Neural cell (in vitro differentiated cells): ENCODE results near the gene ZDHHC8. TPM values are rescaled to one million over a fixed set of nuclear protein-coding genes. Genes with fewer than 3 reads are reported as not detected.

Experiments used
- H2AFZ ChIP-seq: fragments of 200-600, 300-800 bp; sonication (generic), shearing (Covaris generic); 2 replicates; pipeline ENCODE4 v1.6.0; 2014; ENCODE audit warnings: low read depth, mild to moderate bottlenecking, antibody characterized with exemption, low read length, moderate library complexity
- H3F3A ChIP-seq: fragments of 200-600 bp; shearing (Covaris generic); 2 replicates; pipeline ENCODE4 v1.6.1; 2016; ENCODE audit warnings: mild to moderate bottlenecking, moderate library complexity, mixed read lengths, antibody characterized with exemption, low read length; ENCODE audit not compliant: insufficient read depth, poor library complexity, severe bottlenecking
- H3K27ac ChIP-seq: fragments of 200-600, 300-800 bp; sonication (generic), shearing (Covaris generic); 2 replicates; pipeline ENCODE4 v1.5.1; 2014; ENCODE audit warnings: mild to moderate bottlenecking, low read length, moderate library complexity
- H3K27me3 ChIP-seq: fragments of 300-800, 200-600 bp; sonication (generic), shearing (Covaris generic); 2 replicates; pipeline ENCODE4 v1.6.0; 2014; ENCODE audit warnings: mild to moderate bottlenecking, low read depth, low read length, moderate library complexity; ENCODE audit not compliant: insufficient read depth
- H3K36me3 ChIP-seq: fragments of 300-800, 200-600 bp; sonication (generic), shearing (Covaris generic); 2 replicates; pipeline ENCODE4 v1.5.1; 2014; ENCODE audit warnings: mild to moderate bottlenecking, antibody characterized with exemption, low read length, moderate library complexity; ENCODE audit not compliant: insufficient read depth
- H3K4me2 ChIP-seq: fragments of 300-800, 200-600 bp; sonication (generic), shearing (Covaris generic); 2 replicates; pipeline ENCODE4 v1.6.0; 2014; ENCODE audit warnings: mild to moderate bottlenecking, low read length
- H3K4me3 ChIP-seq: fragments of 300-800, 200-600 bp; sonication (generic), shearing (Covaris generic); 2 replicates; pipeline ENCODE4 v1.5.1; 2014; ENCODE audit warnings: mild to moderate bottlenecking, low read length, moderate library complexity
- H3K79me2 ChIP-seq: fragments of 200-600 bp; shearing (Covaris generic); replicated peaks from 2 replicates; pipeline ENCODE4 v1.6.0; 2014; ENCODE audit warnings: mild to moderate bottlenecking, low read length, moderate library complexity; ENCODE audit not compliant: insufficient read depth
- H3K9ac ChIP-seq: fragments of 300-800, 200-600 bp; sonication (generic), shearing (Covaris generic); 2 replicates; pipeline ENCODE4 v1.6.1; 2016; ENCODE audit warnings: mild to moderate bottlenecking, low read length, mixed read lengths
- H3K9me2 ChIP-seq: fragments of 200-600 bp; shearing (Covaris generic); 2 replicates; pipeline ENCODE4 v1.6.1; 2016; ENCODE audit warnings: mild to moderate bottlenecking, low read length, mixed read lengths; ENCODE audit not compliant: insufficient read depth
- H3K9me3 ChIP-seq: fragments of 200-600, 300-800 bp; sonication (generic), shearing (Covaris generic); 2 replicates; pipeline ENCODE4 v1.6.1; 2016; ENCODE audit warnings: mild to moderate bottlenecking, mixed run types, low read length, moderate library complexity, mixed read lengths
- H4K20me1 ChIP-seq: fragments of 200-600 bp; shearing (Covaris generic); 2 replicates; pipeline ENCODE4 v1.6.1; 2016; ENCODE audit warnings: mild to moderate bottlenecking, mixed run types; ENCODE audit not compliant: insufficient read depth
- EZH2 ChIP-seq: fragments of 200-600, 300-800 bp; shearing (Covaris generic), sonication (generic); IDR thresholded peaks from 2 replicates; pipeline ENCODE4 v1.6.1; 2014; ENCODE audit warnings: antibody characterized with exemption, low read length, borderline replicate concordance, mild to moderate bottlenecking; ENCODE audit not compliant: insufficient read depth, poor library complexity, severe bottlenecking
- POLR2AphosphoS5 ChIP-seq: IDR thresholded peaks from 2 replicates; pipeline ENCODE4 v1.6.1; 2012
- RAD21 ChIP-seq: fragments of 450-650 bp; conservative IDR thresholded peaks from 2 replicates; pipeline ENCODE4 v1.6.1; 2014; ENCODE audit warnings: antibody characterized with exemption, mild to moderate bottlenecking, moderate library complexity
- REST ChIP-seq: IDR thresholded peaks from 2 replicates; pipeline ENCODE4 v1.6.1; 2012; ENCODE audit warnings: borderline replicate concordance
- TAF1 ChIP-seq: IDR thresholded peaks from 2 replicates; pipeline ENCODE4 v1.6.1; 2012; ENCODE audit warnings: low read depth
- polyA plus RNA-seq: library from polyadenylated mRNA; depleted of rRNA; stranded (reverse); fragments of >200 nt; gene quantifications from 2 replicates; pipeline ENCODE4 v1.2.3, GENCODE V29; 2014

Gene ZDHHC8
- polyA plus RNA-seq, 1 donor from 2014 or later, result 4.5 TPM

- Histone ChIP-seq H3K9me2 (no peaks in the 10 kb centered on the region), H3K36me3 (peaks cover 6% of the 10 kb centered on the region), H3K4me3 (no peak overlapping the region), H3K9ac (no peak overlapping the region), H2AFZ (no peak overlapping the region), H4K20me1 (no peaks in the 10 kb centered on the region), H3K79me2 (peaks cover 18% of the 10 kb centered on the region), H3K4me2 (no peak overlapping the region), H3K9me3 (no peaks in the 10 kb centered on the region), H3K27me3 (no peaks in the 10 kb centered on the region), H3F3A (no peaks in the 10 kb centered on the region), H3K27ac (no peak overlapping the region)
- TF ChIP-seq POLR2AphosphoS5 (peak; percentile 19), REST (no peak)
These were observed 18.7 kb upstream of the ZDHHC8 start for GRCh38 chr22:20112623-20113511.

GRCh38 chr22:20113551-20114310, 17.9 kb upstream of the ZDHHC8 start:
- Histone ChIP-seq H3K9me2 (no peaks in the 10 kb centered on the region), H3K27me3 (no peaks in the 10 kb centered on the region), H3K9ac (no peak overlapping the region), H4K20me1 (no peaks in the 10 kb centered on the region), H3F3A (no peaks in the 10 kb centered on the region), H3K9me3 (no peaks in the 10 kb centered on the region), H3K27ac (no peak overlapping the region), H3K36me3 (peaks cover 6% of the 10 kb centered on the region), H3K4me2 (no peak overlapping the region), H3K79me2 (peaks cover 27% of the 10 kb centered on the region), H3K4me3 (no peak overlapping the region), H2AFZ (no peak overlapping the region)
- TF ChIP-seq RAD21 (no peak), TAF1 (no peak), POLR2AphosphoS5 (peak; percentile 11)

- H3K4me2 ChIP-seq, result no peak overlapping the region
- H3K9me2 ChIP-seq, result no peaks in the 10 kb centered on the region
- H3K27ac ChIP-seq, result no peak overlapping the region
- no peaks in the 10 kb centered on the region for H3F3A ChIP-seq
- H2AFZ ChIP-seq, result no peak overlapping the region
- no peaks in the 10 kb centered on the region for H4K20me1 ChIP-seq
- peaks cover 34% of the 10 kb centered on the region for H3K79me2 ChIP-seq
- no peaks in the 10 kb centered on the region for H3K9me3 ChIP-seq
- no peaks in the 10 kb centered on the region for H3K27me3 ChIP-seq
- no peak overlapping the region for H3K9ac ChIP-seq
- TF ChIP-seq POLR2AphosphoS5 (peak; percentile 13), EZH2 (no peak)
- H3K4me3 ChIP-seq, result no peak overlapping the region
- H3K36me3 ChIP-seq, result peaks cover 6% of the 10 kb centered on the region
These were observed 16.8 kb upstream of the ZDHHC8 start for GRCh38 chr22:20114506-20115475.
